NCI-H2029 (cell line): ENCODE data around the gene CATSPERD.
A peak's percentile ranks its signal among the peaks of the same experiment; 100 is the strongest.
"Not testable (repeated sequence)": the region's sequence is repeated elsewhere in the genome, so short reads cannot be mapped to it uniquely, and the experiment has no call there.

ENCODE experiments used
- DNase-seq: peaks from one replicate; lab custom pipeline; 2025; lab: John Stamatoyannopoulos, UW

The CATSPERD gene

GRCh38 chr19:5684694-5685430 is 35.6 kb upstream of the CATSPERD start:
- no peak for DNase-seq

GRCh38 chr19:5686326-5686646 is 34.2 kb upstream of the CATSPERD start:
- DNase-seq: no peak

- peak; percentile 93 for DNase-seq
Measured at GRCh38 chr19:5686647-5687359, 33.6 kb upstream of the CATSPERD start.

- no peak for DNase-seq
Measured at GRCh38 chr19:5687360-5688198, 32.9 kb upstream of the CATSPERD start.

- not testable (repeated sequence) for DNase-seq
Measured at GRCh38 chr19:5688262-5688881, 32.1 kb upstream of the CATSPERD start.

GRCh38 chr19:5690125-5690954 is 30.1 kb upstream of the CATSPERD start, which contains the start of gene RPL36:
Gene RPL36 (plus strand): TSS chr19:5690295. CDS start chr19:5690508, 213 bp downstream.
- peak; percentile 95 for DNase-seq

- peak; percentile 60 for DNase-seq
Measured at GRCh38 chr19:5690955-5691821, 29.2 kb upstream of the CATSPERD start.

GRCh38 chr19:5691822-5692722 is 28.4 kb upstream of the CATSPERD start:
- no peak for DNase-seq

- DNase-seq: no peak
Measured at GRCh38 chr19:5692723-5693194, 27.7 kb upstream of the CATSPERD start.

- no peak for DNase-seq
Measured at GRCh38 chr19:5693195-5694166, 27.0 kb upstream of the CATSPERD start.

GRCh38 chr19:5694167-5694955 is 26.1 kb upstream of the CATSPERD start:
- no peak for DNase-seq

- no peak for DNase-seq
Measured at GRCh38 chr19:5694956-5695648, 25.3 kb upstream of the CATSPERD start.

GRCh38 chr19:5695649-5696195 is 24.7 kb upstream of the CATSPERD start:
- DNase-seq: no peak

- no peak for DNase-seq
Measured at GRCh38 chr19:5696196-5697021, 24.0 kb upstream of the CATSPERD start.
